Measurements from ENCODE around the gene DDX19B.

Gene DDX19B

DNA sequence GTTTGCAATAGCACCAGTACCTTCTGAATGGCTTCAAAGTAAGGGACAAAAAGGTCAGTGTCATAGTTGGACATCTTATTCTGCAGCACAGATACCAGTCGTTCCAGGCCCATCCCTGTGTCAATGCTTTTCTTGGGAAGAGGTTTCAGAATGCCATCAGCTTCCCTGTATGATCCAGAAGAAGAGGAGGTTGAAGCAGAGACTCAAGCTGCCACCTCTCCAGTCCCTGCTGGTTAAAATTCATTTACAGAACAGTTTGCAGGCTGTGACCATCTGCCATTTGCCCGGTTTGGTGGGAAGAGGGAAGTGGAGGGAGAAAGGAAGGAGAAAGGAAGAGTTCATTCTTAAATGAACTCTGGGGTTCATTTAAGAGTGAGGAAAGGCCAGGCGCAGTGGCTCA is 28.8 kb upstream of the DDX19B start:
- TF ChIP-seq POLR2AphosphoS5 (IDR thresholded peaks at IDR 0.05; ENCODE audit: low read depth, low read length) (no peak), SIN3A (IDR thresholded peaks at IDR 0.05; ENCODE audit: borderline replicate concordance, insufficient read depth, low read length) (no peak), TAF1 (IDR thresholded peaks at IDR 0.05; ENCODE audit: borderline replicate concordance, insufficient read depth, low read length) (no peak), FOXP2 (optimal IDR thresholded peaks at IDR 0.05; ENCODE audit: borderline replicate concordance, extremely low read depth, extremely low read length, insufficient read depth) (no peak)
- TF ChIP-seq, protein P1, sequence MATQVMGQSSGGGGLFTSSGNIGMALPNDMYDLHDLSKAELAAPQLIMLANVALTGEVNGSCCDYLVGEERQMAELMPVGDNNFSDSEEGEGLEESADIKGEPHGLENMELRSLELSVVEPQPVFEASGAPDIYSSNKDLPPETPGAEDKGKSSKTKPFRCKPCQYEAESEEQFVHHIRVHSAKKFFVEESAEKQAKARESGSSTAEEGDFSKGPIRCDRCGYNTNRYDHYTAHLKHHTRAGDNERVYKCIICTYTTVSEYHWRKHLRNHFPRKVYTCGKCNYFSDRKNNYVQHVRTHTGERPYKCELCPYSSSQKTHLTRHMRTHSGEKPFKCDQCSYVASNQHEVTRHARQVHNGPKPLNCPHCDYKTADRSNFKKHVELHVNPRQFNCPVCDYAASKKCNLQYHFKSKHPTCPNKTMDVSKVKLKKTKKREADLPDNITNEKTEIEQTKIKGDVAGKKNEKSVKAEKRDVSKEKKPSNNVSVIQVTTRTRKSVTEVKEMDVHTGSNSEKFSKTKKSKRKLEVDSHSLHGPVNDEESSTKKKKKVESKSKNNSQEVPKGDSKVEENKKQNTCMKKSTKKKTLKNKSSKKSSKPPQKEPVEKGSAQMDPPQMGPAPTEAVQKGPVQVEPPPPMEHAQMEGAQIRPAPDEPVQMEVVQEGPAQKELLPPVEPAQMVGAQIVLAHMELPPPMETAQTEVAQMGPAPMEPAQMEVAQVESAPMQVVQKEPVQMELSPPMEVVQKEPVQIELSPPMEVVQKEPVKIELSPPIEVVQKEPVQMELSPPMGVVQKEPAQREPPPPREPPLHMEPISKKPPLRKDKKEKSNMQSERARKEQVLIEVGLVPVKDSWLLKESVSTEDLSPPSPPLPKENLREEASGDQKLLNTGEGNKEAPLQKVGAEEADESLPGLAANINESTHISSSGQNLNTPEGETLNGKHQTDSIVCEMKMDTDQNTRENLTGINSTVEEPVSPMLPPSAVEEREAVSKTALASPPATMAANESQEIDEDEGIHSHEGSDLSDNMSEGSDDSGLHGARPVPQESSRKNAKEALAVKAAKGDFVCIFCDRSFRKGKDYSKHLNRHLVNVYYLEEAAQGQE (IDR thresholded peaks at IDR 0.05; ENCODE audit: insufficient read depth in 1 of 2, low read depth in 2 of 2, low read length in 2 of 2): no peak

DNA sequence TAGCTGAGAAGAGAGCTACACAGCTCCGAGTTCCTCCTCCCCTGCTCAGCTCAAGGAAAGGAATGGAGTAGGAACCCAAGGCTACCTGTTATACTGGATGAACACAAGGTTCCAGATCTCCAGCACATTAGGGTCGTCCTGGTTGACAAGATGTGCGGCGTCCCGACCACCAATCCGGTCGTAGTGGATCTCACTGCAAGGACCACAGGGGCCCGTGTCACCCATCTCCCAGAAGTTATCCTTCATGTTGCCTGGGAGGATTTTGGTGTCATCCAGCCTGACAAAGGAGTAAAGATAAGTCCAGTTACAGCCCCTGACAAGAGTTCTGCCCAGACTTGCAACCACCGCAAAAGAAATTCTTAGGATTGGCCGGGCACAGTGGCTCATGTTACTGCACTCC is 27.3 kb upstream of the DDX19B start:
- TF ChIP-seq POLR2AphosphoS5 (IDR thresholded peaks at IDR 0.05; ENCODE audit: low read depth, low read length) (no peak), SIN3A (IDR thresholded peaks at IDR 0.05; ENCODE audit: borderline replicate concordance, insufficient read depth, low read length) (no peak), TAF1 (IDR thresholded peaks at IDR 0.05; ENCODE audit: borderline replicate concordance, insufficient read depth, low read length) (no peak), FOXP2 (optimal IDR thresholded peaks at IDR 0.05; ENCODE audit: borderline replicate concordance, extremely low read depth, extremely low read length, insufficient read depth) (no peak)
- TF ChIP-seq, protein P1 (IDR thresholded peaks at IDR 0.05; ENCODE audit: insufficient read depth in 1 of 2, low read depth in 2 of 2, low read length in 2 of 2): no peak

DNA sequence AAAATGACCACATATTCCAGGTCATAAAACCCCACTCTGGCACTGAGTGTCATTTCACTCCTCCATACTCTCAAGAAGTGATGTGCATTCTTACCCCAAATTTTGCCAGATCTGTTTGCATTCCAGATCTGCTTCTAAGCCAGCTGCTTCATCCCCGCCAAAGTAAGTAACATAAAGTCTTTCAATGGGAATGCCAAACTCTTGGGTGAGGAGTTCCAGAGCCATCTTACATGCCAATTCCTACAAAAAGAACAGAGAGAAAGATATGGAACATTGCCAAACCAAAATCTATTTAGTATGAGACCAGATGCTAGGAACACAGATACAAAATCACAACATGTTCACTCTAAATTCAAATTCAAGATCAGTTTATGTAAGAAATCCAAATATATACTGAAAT is 22.6 kb upstream of the DDX19B start:
- TF ChIP-seq SIN3A (IDR thresholded peaks at IDR 0.05; ENCODE audit: borderline replicate concordance, insufficient read depth, low read length) (no peak), FOXP2 (optimal IDR thresholded peaks at IDR 0.05; ENCODE audit: borderline replicate concordance, extremely low read depth, extremely low read length, insufficient read depth) (no peak), POLR2AphosphoS5 (IDR thresholded peaks at IDR 0.05; ENCODE audit: low read depth, low read length) (no peak)

DNA sequence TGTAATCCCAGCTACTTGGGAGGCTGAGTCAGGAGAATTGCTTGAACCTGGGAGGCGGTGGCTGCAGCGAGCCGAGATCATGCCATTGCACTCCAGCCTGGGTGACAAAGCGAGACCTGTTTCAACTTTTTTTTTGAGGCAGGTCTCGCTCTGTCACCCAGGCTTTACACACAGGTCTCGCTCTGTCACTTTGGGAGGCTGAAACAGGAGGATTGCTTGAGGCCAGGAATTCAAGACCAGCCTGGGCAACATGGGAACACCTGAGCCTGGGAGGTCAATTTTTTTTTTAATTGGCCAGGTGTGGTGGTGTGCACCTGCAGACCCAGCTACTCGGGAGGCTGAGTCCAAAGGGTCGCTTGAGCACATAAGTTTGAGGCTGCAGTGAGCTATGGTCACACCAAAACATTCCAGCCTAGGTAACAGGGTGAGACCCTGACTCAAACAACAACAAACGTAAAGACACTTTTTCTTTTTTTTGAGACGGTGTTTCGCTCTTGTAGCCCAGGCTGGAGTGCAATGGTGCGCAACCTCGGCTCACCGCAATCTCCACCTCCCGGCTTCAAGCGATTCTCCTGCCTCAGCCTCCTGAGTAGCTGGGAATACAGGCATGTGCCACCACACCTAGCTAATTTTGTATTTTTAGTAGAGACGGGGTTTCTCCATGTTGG is 11.5 kb upstream of the DDX19B start:
- TF ChIP-seq POLR2AphosphoS5 (IDR thresholded peaks at IDR 0.05; ENCODE audit: low read depth, low read length): peak; percentile 15; the same call in 1 of the 2 replicates

DNA sequence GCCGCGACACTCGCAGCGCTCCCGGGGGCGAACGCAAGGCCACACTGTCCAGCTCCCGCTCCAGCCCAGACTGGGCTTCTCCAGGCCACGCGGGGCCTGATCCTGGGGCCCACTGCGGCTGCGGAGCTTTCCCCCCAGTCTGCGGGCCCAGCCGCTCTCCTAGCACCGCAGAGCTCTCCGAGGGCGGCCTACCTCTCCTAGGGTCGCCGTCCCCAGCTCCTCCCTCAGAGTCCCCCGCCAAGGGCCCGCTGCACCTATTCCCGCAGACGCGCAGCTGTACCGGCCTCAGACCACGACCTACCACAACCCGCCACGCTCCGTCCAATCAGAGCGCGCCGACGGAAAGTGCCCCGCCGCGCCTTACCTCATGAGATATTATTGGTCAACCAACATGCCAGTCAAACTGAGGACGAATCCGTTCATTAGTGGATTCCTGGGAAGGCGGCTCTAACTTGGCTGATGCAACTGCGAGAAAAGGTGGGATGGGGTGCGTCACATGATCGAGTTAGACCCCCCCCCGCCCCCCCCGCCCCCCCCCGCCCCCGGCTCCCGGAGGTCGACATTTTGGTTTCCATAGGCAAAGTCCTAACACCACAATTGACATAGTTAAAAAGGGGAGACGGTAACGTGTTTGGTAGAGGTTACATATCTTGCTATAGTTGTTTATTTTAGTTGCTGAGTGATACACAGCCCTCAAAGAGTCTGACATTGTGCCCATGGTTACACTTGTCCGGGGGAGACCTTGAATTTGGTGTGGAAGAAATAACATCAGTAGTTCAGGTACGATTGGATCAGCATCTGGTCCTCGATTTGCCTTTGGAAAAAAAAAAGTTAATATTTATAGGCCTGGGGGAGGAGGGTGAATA is 9.5 kb upstream of the DDX19B start, which contains the start of gene AARS1:
Gene AARS1, minus strand, starts transcription at position 278 of the 866 bp plus-strand sequence. CDS start 6,743 bp downstream, outside the sequence.
- TF ChIP-seq POLR2AphosphoS5 (IDR thresholded peaks at IDR 0.05; ENCODE audit: low read depth, low read length) (peak; percentile 91), FOXP2 (optimal IDR thresholded peaks at IDR 0.05; ENCODE audit: borderline replicate concordance, extremely low read depth, extremely low read length, insufficient read depth) (peak; percentile 61), SIN3A (IDR thresholded peaks at IDR 0.05; ENCODE audit: borderline replicate concordance, insufficient read depth, low read length) (peak; percentile 75; the same call in 1 of the 2 replicates), TAF1 (IDR thresholded peaks at IDR 0.05; ENCODE audit: borderline replicate concordance, insufficient read depth, low read length) (peak; percentile 95)
- TF ChIP-seq, protein P1 (IDR thresholded peaks at IDR 0.05; ENCODE audit: insufficient read depth in 1 of 2, low read depth in 2 of 2, low read length in 2 of 2): no peak
